ENCODE results near the gene CELA3B. TPM values are rescaled to one million over a fixed set of nuclear protein-coding genes. Genes with fewer than 3 reads are reported as not detected.

CELA3B gene
- total RNA-seq, 2 donors from 2014 or later: 12,815 to 27,120 TPM

DNA sequence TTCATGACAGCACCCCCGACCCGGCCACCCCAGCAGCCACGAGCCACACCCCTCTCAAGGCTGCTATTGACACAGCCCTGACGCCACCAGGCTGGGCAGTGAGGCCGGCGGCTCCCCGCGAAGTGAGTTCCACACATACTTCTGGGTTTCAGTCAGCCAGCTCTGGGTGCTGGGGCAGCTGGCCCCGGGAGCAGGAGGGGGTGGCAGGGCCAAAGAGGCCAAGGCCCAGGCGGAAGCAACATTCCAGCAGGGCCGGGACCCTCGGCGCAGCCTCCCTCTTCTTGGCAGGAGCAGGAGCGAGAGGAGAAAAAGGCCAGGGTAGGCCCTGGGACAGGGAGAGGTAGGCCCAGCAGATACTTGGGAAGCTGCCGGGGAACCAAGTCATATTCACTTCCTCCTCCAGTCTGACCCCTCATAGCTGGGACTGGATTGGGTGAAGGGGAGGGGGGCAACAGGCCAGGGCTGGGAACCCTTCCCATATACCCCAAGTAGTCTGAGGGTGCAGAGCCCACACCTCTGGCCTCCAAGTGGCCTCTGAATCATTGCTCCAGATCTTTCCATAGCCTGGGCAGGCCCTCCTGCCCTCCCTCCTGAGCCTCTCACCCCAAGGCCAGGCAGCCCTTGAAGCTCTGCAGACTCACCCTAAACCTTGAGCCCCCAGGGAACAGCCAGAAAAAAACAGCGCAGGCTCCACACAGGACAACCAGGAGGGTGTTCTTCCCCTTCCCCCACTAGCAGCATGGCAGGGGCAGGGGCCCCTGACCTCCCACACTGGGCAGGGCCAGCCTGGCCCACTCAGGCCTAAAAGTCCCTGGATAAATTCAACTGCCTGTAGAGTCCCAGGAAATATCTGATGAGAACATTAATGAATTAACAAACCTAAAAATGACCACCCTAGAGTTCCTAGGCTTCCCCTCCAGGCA, 45.4 kb upstream of the CELA3B start:
- DNase-seq (peak; percentile 66 to 85 (median 76)), ATAC-seq (peak; percentile 76)
- Histone ChIP-seq H3K4me1 (peaks cover 72% of the 10 kb centered on the region), H3K9me3 (no peaks in the 10 kb centered on the region), H3K27ac (peak overlapping the region; percentile 68 to 87 (median 78)), H3K4me3 (no peak overlapping the region), H3K27me3 (no peaks in the 10 kb centered on the region), H3K36me3 (replicated peaks in 1 of 2; ENCODE audit: insufficient read depth in 1 of 2, low read depth in 2 of 2) (no peaks in the 10 kb centered on the region)
- TF ChIP-seq POLR2A (IDR thresholded peaks at IDR 0.05): peak; percentile 49 to 73 (median 67)
- TF ChIP-seq, protein P1, sequence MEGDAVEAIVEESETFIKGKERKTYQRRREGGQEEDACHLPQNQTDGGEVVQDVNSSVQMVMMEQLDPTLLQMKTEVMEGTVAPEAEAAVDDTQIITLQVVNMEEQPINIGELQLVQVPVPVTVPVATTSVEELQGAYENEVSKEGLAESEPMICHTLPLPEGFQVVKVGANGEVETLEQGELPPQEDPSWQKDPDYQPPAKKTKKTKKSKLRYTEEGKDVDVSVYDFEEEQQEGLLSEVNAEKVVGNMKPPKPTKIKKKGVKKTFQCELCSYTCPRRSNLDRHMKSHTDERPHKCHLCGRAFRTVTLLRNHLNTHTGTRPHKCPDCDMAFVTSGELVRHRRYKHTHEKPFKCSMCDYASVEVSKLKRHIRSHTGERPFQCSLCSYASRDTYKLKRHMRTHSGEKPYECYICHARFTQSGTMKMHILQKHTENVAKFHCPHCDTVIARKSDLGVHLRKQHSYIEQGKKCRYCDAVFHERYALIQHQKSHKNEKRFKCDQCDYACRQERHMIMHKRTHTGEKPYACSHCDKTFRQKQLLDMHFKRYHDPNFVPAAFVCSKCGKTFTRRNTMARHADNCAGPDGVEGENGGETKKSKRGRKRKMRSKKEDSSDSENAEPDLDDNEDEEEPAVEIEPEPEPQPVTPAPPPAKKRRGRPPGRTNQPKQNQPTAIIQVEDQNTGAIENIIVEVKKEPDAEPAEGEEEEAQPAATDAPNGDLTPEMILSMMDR (IDR thresholded peaks at IDR 0.05): no peak
- intact Hi-C loops (cut with DNase I): no loop called here
- 45 to 80% methylated on average over 1 to 16 of the region's 16 CpGs for WGBS, 2 donors

DNA sequence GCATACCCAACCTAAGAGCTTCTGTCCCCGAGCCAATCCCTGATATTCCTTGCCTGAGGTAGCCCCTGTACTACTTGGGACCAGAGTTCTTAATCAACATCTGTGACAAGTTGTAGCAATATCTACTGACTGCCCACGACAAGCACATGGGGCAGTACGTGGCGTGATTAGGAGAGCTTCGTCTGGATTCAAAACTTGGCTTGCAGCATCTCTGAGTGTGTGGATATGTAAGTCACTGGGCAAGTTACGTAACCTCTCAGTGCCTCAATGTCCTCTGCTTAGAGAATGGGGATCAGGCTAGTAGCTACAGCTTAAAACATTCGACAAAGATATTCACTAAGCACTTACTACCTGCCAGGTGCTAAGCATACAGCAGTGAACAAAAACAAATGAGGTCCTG, 44.7 kb upstream of the CELA3B start:
- TF ChIP-seq POLR2A (IDR thresholded peaks at IDR 0.05): no peak
- TF ChIP-seq, protein P1 (IDR thresholded peaks at IDR 0.05): no peak
- Histone ChIP-seq H3K4me1 (peaks cover 72% of the 10 kb centered on the region), H3K27me3 (no peaks in the 10 kb centered on the region), H3K27ac (peak overlapping the region; percentile 68 to 87 (median 78)), H3K4me3 (no peak overlapping the region), H3K36me3 (replicated peaks in 1 of 2; ENCODE audit: insufficient read depth in 1 of 2, low read depth in 2 of 2) (no peaks in the 10 kb centered on the region), H3K9me3 (no peaks in the 10 kb centered on the region)
- ATAC-seq (no peak), DNase-seq (peak in 1 of 4 donors; percentile 51)
- intact Hi-C loops (cut with DNase I): no loop called here
- WGBS, 2 donors: 36 to 52% methylated on average over 3 to 7 of the region's 7 CpGs

DNA sequence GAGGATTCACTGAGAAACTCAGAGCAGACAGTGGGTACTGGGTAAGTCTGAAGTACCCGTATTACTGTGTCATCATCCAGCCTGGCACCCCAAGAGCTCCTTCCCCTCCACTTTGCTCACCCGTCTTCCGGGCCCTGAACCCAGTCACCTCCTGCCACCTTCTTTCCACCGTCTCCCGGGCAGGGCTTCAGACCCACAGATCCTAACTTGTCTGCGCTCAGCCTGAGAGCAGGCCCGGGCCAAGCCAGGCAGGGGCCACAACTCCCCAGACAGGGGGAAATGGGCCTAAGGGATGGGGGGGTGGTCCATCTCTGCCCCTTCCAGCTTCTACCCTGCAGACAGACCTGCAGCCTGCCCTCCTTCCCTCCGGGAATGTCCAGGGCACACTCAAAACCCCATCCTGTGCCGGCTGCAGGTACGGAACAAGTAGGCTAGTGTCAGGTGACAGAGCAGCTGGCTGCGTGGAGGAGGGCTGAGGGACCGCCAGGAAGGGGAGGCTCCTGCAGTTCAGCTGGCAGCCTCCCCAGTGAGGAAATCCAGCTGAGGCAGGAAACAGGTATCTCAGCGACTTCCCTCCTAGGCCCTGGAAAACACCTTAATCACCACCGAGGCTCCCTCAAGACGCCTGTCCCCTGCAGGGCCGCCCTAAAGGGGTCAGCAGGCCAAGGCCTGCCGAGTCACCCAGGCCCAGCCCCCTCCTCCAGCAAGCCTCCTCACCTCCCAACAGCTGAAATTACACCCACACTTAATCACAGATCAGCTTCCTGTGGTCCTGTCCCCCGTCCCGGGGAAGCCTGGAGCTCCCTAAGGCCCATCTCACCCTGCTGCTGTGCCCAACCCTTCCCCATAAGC, 43.2 kb upstream of the CELA3B start:
- WGBS, 2 donors: 46 to 58% methylated on average over 15 to 19 of the region's 19 CpGs
- ATAC-seq: no peak

DNA sequence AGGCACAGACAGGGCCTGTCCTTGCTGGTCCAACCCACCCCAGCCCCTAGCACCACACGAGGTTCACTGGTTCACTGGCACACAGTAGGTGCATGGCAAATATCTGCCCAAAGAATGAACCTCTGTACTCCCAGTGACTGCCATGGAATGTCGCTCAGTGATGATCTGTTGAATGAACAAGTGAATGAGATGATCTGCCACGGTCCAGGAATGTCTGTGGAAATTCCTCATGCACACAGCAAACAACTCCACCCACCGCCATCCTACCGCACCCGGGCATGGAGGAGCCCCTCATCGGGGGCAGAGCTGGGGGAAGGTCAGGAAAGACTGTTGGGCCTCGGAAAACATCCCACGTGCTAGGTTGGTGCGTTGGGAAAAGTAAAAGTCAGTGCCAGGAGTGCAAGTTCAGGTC, 41.4 kb upstream of the CELA3B start:
- no peak for DNase-seq
- Histone ChIP-seq H3K27me3 (no peaks in the 10 kb centered on the region), H3K27ac (peak overlapping the region; percentile 53 to 87 (median 78)), H3K36me3 (replicated peaks in 1 of 2; ENCODE audit: insufficient read depth in 1 of 2, low read depth in 2 of 2) (no peaks in the 10 kb centered on the region), H3K4me1 (peaks cover 89% of the 10 kb centered on the region), H3K9me3 (no peaks in the 10 kb centered on the region), H3K4me3 (no peak overlapping the region)
- no peak for ATAC-seq
- no peak for TF ChIP-seq POLR2A (IDR thresholded peaks at IDR 0.05)
- TF ChIP-seq, protein P1 (IDR thresholded peaks at IDR 0.05): no peak
- WGBS, 2 donors: 47 to 58% methylated on average over 9 to 10 of the region's 10 CpGs
- intact Hi-C loops (cut with DNase I): no loop called here

More for the DNA sequence above, 43.2 kb upstream of the CELA3B start:
- Histone ChIP-seq H3K4me3 (no peak overlapping the region), H3K27me3 (no peaks in the 10 kb centered on the region), H3K9me3 (no peaks in the 10 kb centered on the region), H3K4me1 (peaks cover 71% of the 10 kb centered on the region), H3K36me3 (replicated peaks in 1 of 2; ENCODE audit: insufficient read depth in 1 of 2, low read depth in 2 of 2) (no peaks in the 10 kb centered on the region), H3K27ac (peak overlapping the region; percentile 52 to 87 (median 78))
- peak; percentile 54 to 92 (median 74) for DNase-seq
- intact Hi-C loops (cut with DNase I): no loop called here
- TF ChIP-seq, protein P1 (IDR thresholded peaks at IDR 0.05): no peak
- peak; percentile 17 to 46 (median 18) for TF ChIP-seq POLR2A (IDR thresholded peaks at IDR 0.05)

Measured in body of pancreas (tissue), 4 donors.